IPS DF 19.7 (cell line): ENCODE measurements around the gene HOXB2.

ENCODE experiments used
- DNase-seq: peaks from one replicate; pipeline ENCODE4 v3.0.0-alpha.2; 2013; ENCODE audit warnings: low read depth, low spot score

Gene HOXB2

GRCh38 chr17:48552466-48553189 lies 7.7 kb upstream of the HOXB2 start:
- DNase-seq: no peak

GRCh38 chr17:48551596-48552465 lies 6.9 kb upstream of the HOXB2 start:
- DNase-seq: no peak

- no peak for DNase-seq
Observed at GRCh38 chr17:48551214-48551555, 6.3 kb upstream of the HOXB2 start.

GRCh38 chr17:48550502-48551213 lies 5.7 kb upstream of the HOXB2 start:
- no peak for DNase-seq

- no peak for DNase-seq
Observed at GRCh38 chr17:48549914-48550501, 5.1 kb upstream of the HOXB2 start.

- no peak for DNase-seq
Observed at GRCh38 chr17:48549281-48549630, 4.3 kb upstream of the HOXB2 start.

- no peak for DNase-seq
Observed at GRCh38 chr17:48548523-48549280, 3.8 kb upstream of the HOXB2 start.

- no peak for DNase-seq
Observed at GRCh38 chr17:48547808-48548522, 3.1 kb upstream of the HOXB2 start.

- DNase-seq: no peak
Observed at GRCh38 chr17:48546924-48547807, 2.3 kb upstream of the HOXB2 start.

GRCh38 chr17:48546137-48546923 lies 1.4 kb upstream of the HOXB2 start:
- DNase-seq: no peak

- no peak for DNase-seq
Observed at GRCh38 chr17:48545539-48545938, 630 bp upstream of the HOXB2 start.

GRCh38 chr17:48544349-48545021 lies 424 bp downstream of the HOXB2 start:
- no peak for DNase-seq

- DNase-seq: no peak
Observed at GRCh38 chr17:48543854-48544348, 1.0 kb downstream of the HOXB2 start.

GRCh38 chr17:48543107-48543853 lies 1.6 kb downstream of the HOXB2 start:
- DNase-seq: no peak

GRCh38 chr17:48542698-48543106 lies 2.2 kb downstream of the HOXB2 start:
- no peak for DNase-seq

- no peak for DNase-seq
Observed at GRCh38 chr17:48542114-48542656, 2.7 kb downstream of the HOXB2 start.

- DNase-seq: no peak
Observed at GRCh38 chr17:48541577-48542113, 3.3 kb downstream of the HOXB2 start.
